Stomach (tissue), 4 donors: ENCODE measurements around the gene ADGRG4.

Source experiments
- EP300 ChIP-seq: sonication (generic); formaldehyde crosslinking; IDR thresholded peaks from one replicate; pipeline ENCODE4 v1.6.1; 2017; ENCODE audit warnings: antibody characterized with exemption
- POLR2A ChIP-seq, 4 donors: fragments of 450-650 bp; IDR thresholded peaks; one replicate each; pipeline ENCODE4 v1.6.1; 2016; ENCODE audit warnings: antibody characterized with exemption in 4 of 4, control low read depth in 2 of 4, mild to moderate bottlenecking in 1 of 4, moderate library complexity in 1 of 4
- POLR2AphosphoS5 ChIP-seq, 3 donors: sonication (generic); formaldehyde crosslinking; IDR thresholded peaks; one replicate each; pipeline ENCODE4 v1.6.1; 2016; ENCODE audit warnings: antibody characterized with exemption in 3 of 3
- TF ChIP-seq, protein P1 (sequence below), 7 experiments: fragments of 450-650 bp in 4 of 7; fragments of 200-600 bp in 3 of 7; sonication (generic) in 3 of 7; IDR thresholded peaks; one replicate each; pipeline ENCODE4 v1.5.1; 2016 to 2019; ENCODE audit warnings: antibody characterized with exemption in 7 of 7, control low read depth in 2 of 7, mild to moderate bottlenecking in 1 of 7

DNA sequence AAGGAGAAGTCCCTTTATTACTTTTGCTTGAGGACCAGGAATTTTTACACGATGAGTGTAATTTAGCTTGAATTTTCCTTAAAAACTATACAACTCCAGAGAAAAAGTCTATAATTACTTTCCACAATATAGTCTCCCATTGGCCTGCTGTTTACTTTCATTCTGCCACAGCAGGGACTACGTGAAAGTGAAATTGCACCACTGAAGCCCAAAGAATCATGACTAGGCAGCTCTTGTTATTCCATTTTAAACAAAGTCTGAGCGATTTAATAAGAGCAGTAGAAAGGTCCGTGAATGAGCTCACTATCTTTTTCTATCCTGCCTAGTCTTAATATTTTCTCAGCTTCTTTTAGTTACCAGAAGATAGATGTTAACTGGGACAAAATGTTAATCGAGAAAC lies 68.6 kb downstream of the ADGRG4 start:
- TF ChIP-seq POLR2AphosphoS5 (IDR thresholded peaks at IDR 0.05) = no peak
- TF ChIP-seq, protein P1, sequence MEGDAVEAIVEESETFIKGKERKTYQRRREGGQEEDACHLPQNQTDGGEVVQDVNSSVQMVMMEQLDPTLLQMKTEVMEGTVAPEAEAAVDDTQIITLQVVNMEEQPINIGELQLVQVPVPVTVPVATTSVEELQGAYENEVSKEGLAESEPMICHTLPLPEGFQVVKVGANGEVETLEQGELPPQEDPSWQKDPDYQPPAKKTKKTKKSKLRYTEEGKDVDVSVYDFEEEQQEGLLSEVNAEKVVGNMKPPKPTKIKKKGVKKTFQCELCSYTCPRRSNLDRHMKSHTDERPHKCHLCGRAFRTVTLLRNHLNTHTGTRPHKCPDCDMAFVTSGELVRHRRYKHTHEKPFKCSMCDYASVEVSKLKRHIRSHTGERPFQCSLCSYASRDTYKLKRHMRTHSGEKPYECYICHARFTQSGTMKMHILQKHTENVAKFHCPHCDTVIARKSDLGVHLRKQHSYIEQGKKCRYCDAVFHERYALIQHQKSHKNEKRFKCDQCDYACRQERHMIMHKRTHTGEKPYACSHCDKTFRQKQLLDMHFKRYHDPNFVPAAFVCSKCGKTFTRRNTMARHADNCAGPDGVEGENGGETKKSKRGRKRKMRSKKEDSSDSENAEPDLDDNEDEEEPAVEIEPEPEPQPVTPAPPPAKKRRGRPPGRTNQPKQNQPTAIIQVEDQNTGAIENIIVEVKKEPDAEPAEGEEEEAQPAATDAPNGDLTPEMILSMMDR (IDR thresholded peaks at IDR 0.05) = no peak
- no peak for TF ChIP-seq POLR2A (IDR thresholded peaks at IDR 0.05)
- no peak for TF ChIP-seq EP300
